ENCODE measurements around the gene MYO3B.

Gene MYO3B

GRCh38 chr2:170501421-170502043 lies 323.6 kb downstream of the MYO3B start:
- H3K79me2 ChIP-seq (ENCODE audit: control insufficient read depth, low read length) = no peaks in the 10 kb centered on the region
- no peaks in the 10 kb centered on the region for H4K20me1 ChIP-seq (ENCODE audit: control insufficient read depth, insufficient read depth, low read depth, low read length)
- no peak for TF ChIP-seq CTCF (IDR thresholded peaks at IDR 0.05; ENCODE audit: low read depth, low read length, poor library complexity, severe bottlenecking)
- TF ChIP-seq EZH2phosphoT487 (IDR thresholded peaks at IDR 0.05; ENCODE audit: borderline replicate concordance, low read length) = no peak
- H3K9me3 ChIP-seq (ENCODE audit: control insufficient read depth, insufficient read depth, low read length) = no peaks in the 10 kb centered on the region
- H3K4me1 ChIP-seq (ENCODE audit: control insufficient read depth, low read length) = no peaks in the 10 kb centered on the region
- H3K36me3 ChIP-seq (ENCODE audit: control insufficient read depth, low read length) = no peaks in the 10 kb centered on the region
- H3F3A ChIP-seq (ENCODE audit: control insufficient read depth, insufficient read depth) = no peaks in the 10 kb centered on the region
- H3K4me2 ChIP-seq (ENCODE audit: low read length) = no peak overlapping the region
- no peak overlapping the region for H3K4me3 ChIP-seq (ENCODE audit: low read length)
- H3K27ac ChIP-seq (ENCODE audit: low read depth, low read length) = no peak overlapping the region
- peaks cover 14% of the 10 kb centered on the region for H3K27me3 ChIP-seq (ENCODE audit: control insufficient read depth, low read length)
- no peaks in the 10 kb centered on the region for H3K9me2 ChIP-seq (replicated peaks; ENCODE audit: control insufficient read depth, low read length)

DNA sequence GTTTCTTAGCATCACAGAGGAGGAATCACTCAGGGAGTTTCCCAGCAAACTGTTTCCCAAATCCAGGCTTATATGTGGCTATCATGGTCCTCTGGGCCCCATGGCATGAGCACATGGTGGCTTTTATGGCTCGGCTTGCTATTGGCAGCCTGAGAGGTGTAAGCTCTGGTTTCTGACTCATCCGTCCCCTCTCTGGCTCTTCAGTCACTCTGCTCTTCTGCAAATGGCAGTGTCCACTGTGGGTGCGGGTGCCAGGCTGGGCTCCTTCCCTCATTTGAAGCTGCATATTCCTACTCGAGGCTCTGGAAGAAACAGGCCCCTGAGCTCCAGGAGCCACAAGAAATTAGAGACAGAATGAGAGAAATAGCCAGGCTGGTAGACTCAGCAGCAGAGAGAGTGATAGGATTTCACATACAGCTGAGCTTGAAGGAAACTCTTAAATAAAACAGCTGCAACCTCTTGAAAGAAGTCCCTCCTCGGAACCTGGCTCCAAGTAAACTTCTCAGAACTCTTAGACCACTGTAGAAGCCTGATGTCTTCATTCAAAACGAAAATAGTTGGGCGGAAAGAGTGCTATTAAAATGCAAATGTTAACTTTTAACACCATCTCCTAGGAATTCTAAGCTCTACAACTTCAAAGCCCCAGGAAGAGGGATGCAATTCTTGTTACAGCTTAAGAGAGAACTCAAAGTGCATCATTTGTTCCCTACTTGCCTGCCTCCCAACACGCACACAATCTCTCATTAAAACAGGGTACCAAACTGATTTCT lies 324.6 kb downstream of the MYO3B start:
- no peaks in the 10 kb centered on the region for H3K9me2 ChIP-seq (replicated peaks; ENCODE audit: control insufficient read depth, low read length)
- H3K27ac ChIP-seq (ENCODE audit: low read depth, low read length) = no peak overlapping the region
- no peak overlapping the region for H3K4me2 ChIP-seq (ENCODE audit: low read length)
- no peaks in the 10 kb centered on the region for H3K9me3 ChIP-seq (ENCODE audit: control insufficient read depth, insufficient read depth, low read length)
- H3F3A ChIP-seq (ENCODE audit: control insufficient read depth, insufficient read depth) = no peaks in the 10 kb centered on the region
- H3K79me2 ChIP-seq (ENCODE audit: control insufficient read depth, low read length) = no peaks in the 10 kb centered on the region
- H3K27me3 ChIP-seq (ENCODE audit: control insufficient read depth, low read length) = peaks cover 22% of the 10 kb centered on the region
- no peaks in the 10 kb centered on the region for H3K4me1 ChIP-seq (ENCODE audit: control insufficient read depth, low read length)
- TF ChIP-seq CTCF (IDR thresholded peaks at IDR 0.05; ENCODE audit: low read depth, low read length, poor library complexity, severe bottlenecking) (no peak), EZH2phosphoT487 (IDR thresholded peaks at IDR 0.05; ENCODE audit: borderline replicate concordance, low read length) (no peak)
- H3K36me3 ChIP-seq (ENCODE audit: control insufficient read depth, low read length) = no peaks in the 10 kb centered on the region
- no peak overlapping the region for H3K4me3 ChIP-seq (ENCODE audit: low read length)
- H4K20me1 ChIP-seq (ENCODE audit: control insufficient read depth, insufficient read depth, low read depth, low read length) = no peaks in the 10 kb centered on the region

- no peaks in the 10 kb centered on the region for H3K36me3 ChIP-seq (ENCODE audit: control insufficient read depth, low read length)
- H4K20me1 ChIP-seq (ENCODE audit: control insufficient read depth, insufficient read depth, low read depth, low read length) = no peaks in the 10 kb centered on the region
- H3K79me2 ChIP-seq (ENCODE audit: control insufficient read depth, low read length) = no peaks in the 10 kb centered on the region
- H3K27ac ChIP-seq (ENCODE audit: low read depth, low read length) = no peak overlapping the region
- H3K27me3 ChIP-seq (ENCODE audit: control insufficient read depth, low read length) = peaks cover 21% of the 10 kb centered on the region
- no peak overlapping the region for H3K4me2 ChIP-seq (ENCODE audit: low read length)
- TF ChIP-seq EZH2phosphoT487 (IDR thresholded peaks at IDR 0.05; ENCODE audit: borderline replicate concordance, low read length) = no peak
- no peak for TF ChIP-seq CTCF (IDR thresholded peaks at IDR 0.05; ENCODE audit: low read depth, low read length, poor library complexity, severe bottlenecking)
- no peak overlapping the region for H3K4me3 ChIP-seq (ENCODE audit: low read length)
- no peaks in the 10 kb centered on the region for H3F3A ChIP-seq (ENCODE audit: control insufficient read depth, insufficient read depth)
- no peaks in the 10 kb centered on the region for H3K9me2 ChIP-seq (replicated peaks; ENCODE audit: control insufficient read depth, low read length)
- H3K4me1 ChIP-seq (ENCODE audit: control insufficient read depth, low read length) = no peaks in the 10 kb centered on the region
- H3K9me3 ChIP-seq (ENCODE audit: control insufficient read depth, insufficient read depth, low read length) = no peaks in the 10 kb centered on the region
Observed at GRCh38 chr2:170503563-170503962, 325.6 kb downstream of the MYO3B start.

Measured in DOHH2 (cell line).